H1 (cell line): Measurements from ENCODE around the gene LRRC43. TPM values are rescaled to one million over a fixed set of nuclear protein-coding genes. Genes with fewer than 3 reads are reported as not detected.

ENCODE experiments used
- CTCF ChIA-PET: fragments of 300-600 bp; sonication (Branson Sonifier 250); formaldehyde crosslinking; loops from one replicate; lab custom pipeline; 2021; ENCODE audit not compliant: partially characterized antibody; lab: Charles Lee
- POLR2A ChIA-PET: fragments of 300-600 bp; sonication (Branson Sonifier 250); formaldehyde crosslinking; loops from one replicate; lab custom pipeline; 2021; ENCODE audit warnings: inconsistent platforms; ENCODE audit not compliant: partially characterized antibody; lab: Charles Lee
- DNase-seq, 2 experiments: peaks; one replicate each; pipeline versions ENCODE4 v3.0.0 to v3.0.0-alpha.2; 2010 to 2022; ENCODE audit warnings: low spot score in 2 of 2, low read depth in 1 of 2, mixed read lengths in 1 of 2
- FAIRE-seq: peaks from 2 replicates; lab custom pipeline; 2011; peaks lifted over from hg19 to GRCh38; lab: Jason Lieb, UNC
- H2AFZ ChIP-seq: 2 replicates; pipeline ENCODE4 v1.8.1; 2012; ENCODE audit warnings: low read length, inconsistent platforms
- H2AK5ac ChIP-seq: 2 replicates; pipeline ENCODE4 v1.6.1; 2013; ENCODE audit warnings: low read depth, low read length
- H2BK120ac ChIP-seq: replicated peaks from 2 replicates; pipeline ENCODE3; 2013; ENCODE audit warnings: low read depth, low read length, inconsistent platforms
- H2BK12ac ChIP-seq: 2 replicates; pipeline ENCODE4 v1.6.1; 2013; ENCODE audit warnings: low read depth, low read length
- H2BK15ac ChIP-seq: 2 replicates; pipeline ENCODE4 v1.6.1; 2013; ENCODE audit warnings: low read length
- H2BK20ac ChIP-seq: 2 replicates; pipeline ENCODE4 v1.6.1; 2013; ENCODE audit warnings: low read length
- H2BK5ac ChIP-seq: 2 replicates; pipeline ENCODE4 v1.6.1; 2013; ENCODE audit warnings: low read depth, low read length
- H3K14ac ChIP-seq: 2 replicates; pipeline ENCODE4 v1.6.1; 2013; ENCODE audit warnings: inconsistent platforms; ENCODE audit not compliant: insufficient read length
- H3K18ac ChIP-seq: 2 replicates; pipeline ENCODE4 v1.6.1; 2013; ENCODE audit warnings: low read length; ENCODE audit errors: extremely low read depth
- H3K23ac ChIP-seq: 2 replicates; pipeline ENCODE4 v1.6.1; 2013; ENCODE audit warnings: inconsistent platforms; ENCODE audit not compliant: insufficient read length
- H3K23me2 ChIP-seq: 2 replicates; pipeline ENCODE4 v1.6.1; 2013; ENCODE audit warnings: low read depth, low read length
- H3K27ac ChIP-seq: 2 replicates; pipeline ENCODE4 v1.6.1; 2011; ENCODE audit warnings: low read depth, low read length, inconsistent platforms
- H3K27me3 ChIP-seq, 4 experiments: replicated peaks in 1 of 4; 1 replicate in 1 of 4; 2 replicates in 3 of 4; pipeline versions ENCODE4 v1.6.1 to v1.8.1; 2011 to 2013; ENCODE audit warnings: low read length in 3 of 4, mild to moderate bottlenecking in 3 of 4, inconsistent platforms in 2 of 4, mixed read lengths in 2 of 4, moderate library complexity in 1 of 4; ENCODE audit not compliant: control insufficient read depth in 3 of 4, insufficient read depth in 3 of 4; ENCODE audit errors: extremely low read depth in 1 of 4
- H3K36me3 ChIP-seq, 4 experiments: 2 replicates each; pipeline versions ENCODE4 v1.6.1 to v1.8.1; 2011 to 2013; ENCODE audit warnings: mild to moderate bottlenecking in 4 of 4, low read length in 3 of 4, moderate library complexity in 2 of 4, control low read depth in 1 of 4, inconsistent platforms in 1 of 4; ENCODE audit not compliant: insufficient read depth in 4 of 4, control insufficient read depth in 2 of 4
- H3K4ac ChIP-seq: replicated peaks from 2 replicates; pipeline ENCODE3; 2013; ENCODE audit warnings: low read length, low read depth, mixed read lengths, inconsistent platforms; ENCODE audit not compliant: insufficient read length
- H3K4me1 ChIP-seq, 4 experiments: replicated peaks in 1 of 4; 1 replicate in 1 of 4; 2 replicates in 3 of 4; pipeline versions ENCODE4 v1.6.1 to v1.8.1; 2011 to 2013; ENCODE audit warnings: low read length in 3 of 4, inconsistent platforms in 2 of 4, mixed read lengths in 1 of 4; ENCODE audit not compliant: insufficient read depth in 4 of 4, control insufficient read depth in 3 of 4
- H3K4me2 ChIP-seq, 2 experiments: 2 replicates each; pipeline versions ENCODE4 v1.6.1 to v1.8.1; 2011 to 2013; ENCODE audit warnings: low read depth in 2 of 2, low read length in 2 of 2, control low read depth in 1 of 2, inconsistent platforms in 1 of 2, mild to moderate bottlenecking in 1 of 2; ENCODE audit not compliant: insufficient read depth in 1 of 2
- H3K4me3 ChIP-seq, 4 experiments: fragments of 200-600, 300-600 bp in 1 of 4; sonication (generic), shearing (Covaris generic), sonication (Bioruptor Twin) in 1 of 4; 2 replicates each; pipeline versions ENCODE4 v1.5.1 to v1.8.1; 2011 to 2016; ENCODE audit warnings: low read length in 4 of 4, low read depth in 3 of 4, control low read depth in 2 of 4, inconsistent platforms in 2 of 4, mild to moderate bottlenecking in 2 of 4, mixed read lengths in 1 of 4, moderate library complexity in 1 of 4; ENCODE audit not compliant: insufficient read depth in 2 of 4; ENCODE audit errors: extremely low read depth in 1 of 4
- H3K56ac ChIP-seq: replicated peaks from 2 replicates; pipeline ENCODE3; 2013; ENCODE audit warnings: low read depth, mild to moderate bottlenecking, mixed read lengths, low read length, inconsistent platforms; ENCODE audit not compliant: insufficient read length
- H3K79me1 ChIP-seq: 2 replicates; pipeline ENCODE4 v1.6.1; 2013; ENCODE audit warnings: low read depth, low read length, control low read depth
- H3K79me2 ChIP-seq, 2 experiments: 2 replicates each; pipeline versions ENCODE4 v1.6.1 to v1.8.1; 2012 to 2013; ENCODE audit warnings: low read length in 2 of 2, mild to moderate bottlenecking in 2 of 2, inconsistent platforms in 1 of 2; ENCODE audit not compliant: insufficient read depth in 2 of 2, control insufficient read depth in 1 of 2
- H3K9ac ChIP-seq, 4 experiments: replicated peaks in 1 of 4; 1 replicate in 1 of 4; 2 replicates in 3 of 4; pipeline versions ENCODE4 v1.6.1 to v1.8.1; 2011 to 2013; ENCODE audit warnings: low read depth in 3 of 4, low read length in 3 of 4, control low read depth in 2 of 4, mild to moderate bottlenecking in 2 of 4, moderate library complexity in 2 of 4, inconsistent platforms in 1 of 4; ENCODE audit errors: extremely low read depth in 1 of 4
- H3K9me3 ChIP-seq, 2 experiments: 2 replicates each; pipeline versions ENCODE4 v1.6.1 to v1.8.1; 2012 to 2013; ENCODE audit warnings: mild to moderate bottlenecking in 2 of 2, moderate library complexity in 2 of 2, control low read depth in 1 of 2, inconsistent platforms in 1 of 2, low read depth in 1 of 2, low read length in 1 of 2, mixed read lengths in 1 of 2; ENCODE audit not compliant: insufficient read depth in 2 of 2
- H4K20me1 ChIP-seq, 2 experiments: replicated peaks in 1 of 2; 2 replicates each; pipeline versions ENCODE3 to v1.8.1; 2011 to 2013; ENCODE audit warnings: inconsistent platforms in 2 of 2, low read length in 2 of 2, mild to moderate bottlenecking in 1 of 2; ENCODE audit not compliant: insufficient read depth in 2 of 2, control insufficient read depth in 1 of 2
- H4K5ac ChIP-seq: 2 replicates; pipeline ENCODE4 v1.6.1; 2013; ENCODE audit warnings: low read length, low read depth, mixed read lengths, inconsistent platforms; ENCODE audit not compliant: insufficient read length
- H4K8ac ChIP-seq: 2 replicates; pipeline ENCODE4 v1.8.0; 2013; ENCODE audit warnings: mild to moderate bottlenecking, moderate library complexity, low read length, inconsistent platforms; ENCODE audit not compliant: insufficient read depth; ENCODE audit errors: extremely low read depth
- H4K91ac ChIP-seq: replicated peaks from 2 replicates; pipeline ENCODE3; 2013; ENCODE audit warnings: low read length, mixed read lengths, inconsistent platforms; ENCODE audit not compliant: insufficient read length
- ATF3 ChIP-seq: IDR thresholded peaks from 2 replicates; pipeline ENCODE4 v1.6.1; 2011; ENCODE audit warnings: low read depth, mild to moderate bottlenecking, low read length; ENCODE audit not compliant: insufficient read depth
- EGR1 ChIP-seq: IDR thresholded peaks from 2 replicates; pipeline ENCODE4 v1.6.1; 2011; ENCODE audit warnings: low read depth, low read length, borderline replicate concordance
- HDAC2 ChIP-seq, 2 experiments: fragments of 300-600 bp in 1 of 2; sonication (generic) in 1 of 2; IDR thresholded peaks; 2 replicates each; pipeline ENCODE4 v1.6.1; 2011 to 2012; ENCODE audit warnings: low read depth in 2 of 2, low read length in 2 of 2, mild to moderate bottlenecking in 2 of 2, moderate library complexity in 2 of 2, borderline replicate concordance in 1 of 2, inconsistent platforms in 1 of 2
- MAX ChIP-seq: IDR thresholded peaks from 2 replicates; pipeline ENCODE4 v1.6.1; 2012; ENCODE audit warnings: inconsistent platforms
- POLR2AphosphoS5 ChIP-seq: IDR thresholded peaks from 2 replicates; pipeline ENCODE4 v1.6.1; 2011; ENCODE audit warnings: low read depth, low read length
- SIN3A ChIP-seq, 2 experiments: IDR thresholded peaks in 1 of 2; conservative IDR thresholded peaks in 1 of 2; 2 replicates each; pipeline ENCODE4 v1.6.1; 2011 to 2012; ENCODE audit warnings: low read length in 2 of 2, improper control_type of control experiment in 1 of 2, low read depth in 1 of 2, mild to moderate bottlenecking in 1 of 2
- SIRT6 ChIP-seq: IDR thresholded peaks from one replicate; pipeline ENCODE4 v1.7.1; 2012; ENCODE audit warnings: low read length, inconsistent platforms
- SIX5 ChIP-seq: IDR thresholded peaks from 2 replicates; pipeline ENCODE4 v1.6.1; 2011; ENCODE audit warnings: mild to moderate bottlenecking, low read depth, low read length
- SP2 ChIP-seq: IDR thresholded peaks from 2 replicates; pipeline ENCODE4 v1.6.1; 2012; ENCODE audit warnings: mild to moderate bottlenecking, low read length, inconsistent platforms
- TCF12 ChIP-seq: IDR thresholded peaks from 2 replicates; pipeline ENCODE4 v1.6.1; 2011; ENCODE audit warnings: low read depth, mild to moderate bottlenecking, low read length
- WGBS, 2 experiments: shearing (Covaris generic) in 1 of 2; methylation state at CpG; one replicate each; pipeline versions ENCODE4 v1.1.6 to v1.1.7; 2013 to 2015; ENCODE audit warnings: low lambda C conversion rate in 2 of 2, mixed read lengths in 2 of 2, inconsistent platforms in 1 of 2, low coverage in 1 of 2, missing lambda C conversion rate in 1 of 2; ENCODE audit not compliant: insufficient replicate concordance in 2 of 2, insufficient coverage in 1 of 2, insufficient read length in 1 of 2; ENCODE audit errors: extremely low coverage in 1 of 2, missing lambda C conversion rate in 1 of 2; 5-methylcytosine and 5-hydroxymethylcytosine counted together
- polyA plus RNA-seq, 7 experiments: library from polyadenylated mRNA; depleted of rRNA in 3 of 7; stranded (reverse) in 5 of 7; unstranded in 2 of 7; fragments of >200 nt in 5 of 7; fragments of 200-250 nt in 2 of 7; gene quantifications; 1 replicate in 5 of 7; 2 replicates in 1 of 7; 4 replicates in 1 of 7; pipeline versions ENCODE4 v1.2.1 to v1.2.3, GENCODE V29; 2011 to 2013; ENCODE audit warnings: missing spikeins in 2 of 7, mixed read lengths in 2 of 7
- total RNA-seq: library from RNA; stranded (reverse); fragmentation: NEBNext Ultra II Directional; extraction: Animal tissue kit (Norgen Biotek cat#: 25700); gene quantifications from 2 replicates; pipeline ENCODE4 v1.2.1, GENCODE V29; 2021

The LRRC43 gene
- total and polyA plus RNA-seq, 2 of the 8 experiments (the other 6 are each of a cell fraction or from before 2014, with no cell fraction given), result 0.35 to 0.44 TPM

DNA sequence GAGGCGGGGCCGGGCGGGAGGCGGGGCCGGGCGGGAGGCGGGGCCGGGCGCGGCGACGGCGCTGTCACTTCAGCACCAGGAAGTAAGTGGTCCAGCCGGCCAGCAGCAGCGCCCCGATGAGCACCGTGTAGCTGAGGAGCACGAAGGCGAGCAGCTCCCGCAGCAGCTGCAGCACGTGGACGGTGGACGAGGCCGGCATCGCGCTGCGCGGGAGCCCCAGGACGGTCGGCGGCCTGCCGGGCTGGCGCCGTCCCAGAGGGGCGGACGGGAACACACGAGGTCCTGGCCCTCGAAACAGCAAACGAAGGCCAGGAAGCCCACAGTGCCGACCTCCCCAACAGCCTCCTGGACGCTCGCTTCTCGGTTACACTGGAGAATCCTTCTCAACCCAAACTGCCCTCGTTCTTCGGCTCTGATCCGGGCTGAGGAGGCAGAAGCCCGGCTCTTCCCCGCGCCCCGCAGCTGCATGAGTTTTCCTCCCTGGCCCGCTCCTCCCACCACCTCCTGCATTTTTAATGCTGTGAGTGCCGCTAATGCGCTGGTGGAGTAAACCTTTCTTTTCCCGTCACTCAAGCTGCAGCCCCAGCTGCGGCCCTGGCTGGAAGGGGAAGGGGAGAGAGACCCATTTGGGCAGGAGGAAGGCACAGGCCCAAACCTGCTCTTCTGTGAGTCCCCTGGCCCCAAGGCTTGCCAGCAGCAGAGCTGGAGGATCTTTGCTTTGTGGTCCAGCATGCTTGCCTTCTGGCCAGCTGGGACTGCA lies 43.6 kb downstream of the LRRC43 start:
- no peak overlapping the region for H2BK120ac ChIP-seq
- H3K27ac ChIP-seq, result no peak overlapping the region
- no peak overlapping the region for H2BK20ac ChIP-seq
- peak overlapping the region; percentile 65 for H4K8ac ChIP-seq
- no peak overlapping the region for H2AK5ac ChIP-seq
- no peak overlapping the region for H3K4ac ChIP-seq
- no peak overlapping the region for H4K91ac ChIP-seq
- H2BK5ac ChIP-seq, result no peak overlapping the region
- peak overlapping the region in 3 of 4 experiments; percentile 32 to 49 (median 43); a peak in 6 of 8 replicates for H3K4me3 ChIP-seq
- no peak overlapping the region for H3K9ac ChIP-seq
- peaks cover 0 to 6% of the 10 kb centered on the region in 2 experiments for H4K20me1 ChIP-seq
- H4K5ac ChIP-seq, result no peak overlapping the region
- H3K36me3 ChIP-seq, result peaks cover 4 to 22% (median 12%) of the 10 kb centered on the region in 4 experiments; a peak in 7 of 8 replicates
- peaks cover 3 to 14% (median 10%) of the 10 kb centered on the region in 4 experiments for H3K4me1 ChIP-seq
- FAIRE-seq (no peak), DNase-seq (no peak)
- H3K79me1 ChIP-seq, result peaks cover 6% of the 10 kb centered on the region; the same call in 1 of the 2 replicates
- no peak overlapping the region for H3K56ac ChIP-seq
- no peak overlapping the region for H3K14ac ChIP-seq
- 0 out of 2 replicates have a peak overlapping the region, but pooled peaks have one; percentile 7 for H2AFZ ChIP-seq
- WGBS, 2 experiments, result 26% methylated on average over 20 of the region's 55 CpGs; no CpG with 5 or more reads in 1 of the 2 experiments
- H3K27me3 ChIP-seq, result no peaks in the 10 kb centered on the region; a peak in 2 of 7 replicates
- peaks cover 6 to 37% of the 10 kb centered on the region in 2 experiments for H3K79me2 ChIP-seq
- ChIA-PET POLR2A (interaction anchor here (0.8 to 15.7 kb wide), 6 partner anchors 9 to 53 kb away, joined by 3 to 230 read pairs (median 4); partner anchors contain the start of gene B3GNT4), CTCF (interaction anchor here (0.9 to 1.1 kb wide), 2 partner anchors 25 to 110 kb away, joined by 3 read pairs; no protein-coding TSS in a partner anchor)
- H2BK12ac ChIP-seq, result no peak overlapping the region
- H3K18ac ChIP-seq, result no peak overlapping the region
- H2BK15ac ChIP-seq, result no peak overlapping the region
- no peak overlapping the region for H3K23ac ChIP-seq
- H3K9me3 ChIP-seq, result no peaks in the 10 kb centered on the region
- H3K23me2 ChIP-seq, result peaks cover 2% of the 10 kb centered on the region; the same call in 1 of the 2 replicates
- H3K4me2 ChIP-seq, result peak overlapping the region; percentile 52 to 86
- peak; percentile 100 for TF ChIP-seq MAX
- no peak; the same call in 1 of the 2 replicates for TF ChIP-seq POLR2AphosphoS5
- no peak for TF ChIP-seq ATF3
- TF ChIP-seq SIRT6, result no peak
- peak; percentile 65; the same call in 1 of the 2 replicates for TF ChIP-seq TCF12
- peak; percentile 91 to 92; a peak in 3 of 4 replicates for TF ChIP-seq SIN3A (conservative IDR thresholded peaks at IDR 0.05 in 1 of 2, IDR thresholded peaks at IDR 0.05 in 1 of 2; ENCODE audit: low read depth in 1 of 2, low read length in 2 of 2)
- TF ChIP-seq EGR1, result no peak
- TF ChIP-seq SIX5, result no peak
- TF ChIP-seq HDAC2 (IDR thresholded peaks at IDR 0.05; ENCODE audit: borderline replicate concordance in 1 of 2, low read depth in 2 of 2, low read length in 2 of 2), result peak in 1 of 2 experiments; percentile 77; a peak in 2 of 4 replicates
- no peak for TF ChIP-seq SP2
